Cortex of kidney (tissue), 1 donor: ENCODE data around the gene ZNF580.

Source experiments
- DNase-seq: peaks from one replicate; lab custom pipeline; 2025; lab: John Stamatoyannopoulos, UW

The ZNF580 gene

DNA sequence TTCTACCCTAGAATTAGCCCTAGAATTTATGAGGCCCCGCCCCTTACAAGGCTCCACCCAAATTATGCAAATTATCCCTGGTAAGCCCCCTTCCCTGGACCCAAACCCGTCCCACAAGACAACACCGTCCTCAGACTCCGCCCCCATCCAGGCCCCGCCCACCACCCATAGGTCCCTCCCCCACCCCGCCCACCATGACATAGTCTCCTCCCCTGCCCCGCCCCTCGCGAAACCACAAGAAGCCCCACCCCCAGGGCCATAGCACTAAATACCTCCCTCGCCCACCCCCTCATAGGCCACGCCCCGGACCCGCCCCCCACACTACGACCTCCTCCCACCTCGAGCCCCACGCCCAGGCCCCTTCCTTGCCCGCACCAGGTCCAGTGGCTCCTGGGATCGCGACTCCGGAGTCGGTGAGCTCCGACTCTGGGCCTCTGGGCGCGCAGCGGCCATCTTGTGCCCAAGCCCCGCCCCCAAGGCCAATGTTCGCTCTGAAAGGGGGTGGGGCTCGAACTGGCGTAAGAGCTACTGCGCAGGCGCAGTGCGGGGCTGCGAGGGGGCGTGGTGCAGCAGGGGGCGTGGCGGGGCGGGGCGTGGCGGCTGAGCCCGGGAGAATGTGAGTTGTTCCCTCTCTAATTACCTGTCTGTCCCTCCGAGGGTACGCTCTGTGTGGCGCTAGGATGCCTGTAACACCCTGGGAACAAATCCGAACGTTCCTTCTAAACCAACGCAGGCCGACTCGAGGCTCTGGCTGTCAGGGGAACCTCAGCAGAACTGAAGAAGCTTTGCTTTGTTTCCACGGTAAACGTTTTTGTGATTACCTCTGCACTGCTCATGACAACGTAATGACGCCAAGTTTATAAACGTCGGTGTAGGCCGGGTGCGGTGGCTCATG lies 16.4 kb upstream of the ZNF580 start, which contains the start of gene ZNF784:
Gene ZNF784, minus strand, starts transcription at position 458 of the 895 bp plus-strand sequence. Its CDS starts 5 bp downstream, at position 453.
- DNase-seq, result no peak

DNA sequence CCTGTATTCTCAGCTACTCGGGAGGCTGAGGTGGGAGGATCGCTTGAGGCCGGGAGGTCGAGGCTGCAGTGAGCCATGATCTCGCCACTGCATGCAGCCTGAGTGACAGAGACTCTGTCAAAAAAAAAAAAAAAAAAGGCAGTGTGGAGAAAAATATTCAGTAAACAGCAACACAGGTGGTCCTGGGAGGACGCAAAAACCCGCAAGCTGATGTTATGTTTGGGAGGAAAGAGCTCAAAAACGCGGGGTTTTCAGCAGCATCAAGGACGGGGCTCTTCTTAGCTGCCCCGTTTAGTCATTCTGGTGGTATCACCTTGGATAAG lies 15.8 kb upstream of the ZNF580 start:
- no peak for DNase-seq

DNA sequence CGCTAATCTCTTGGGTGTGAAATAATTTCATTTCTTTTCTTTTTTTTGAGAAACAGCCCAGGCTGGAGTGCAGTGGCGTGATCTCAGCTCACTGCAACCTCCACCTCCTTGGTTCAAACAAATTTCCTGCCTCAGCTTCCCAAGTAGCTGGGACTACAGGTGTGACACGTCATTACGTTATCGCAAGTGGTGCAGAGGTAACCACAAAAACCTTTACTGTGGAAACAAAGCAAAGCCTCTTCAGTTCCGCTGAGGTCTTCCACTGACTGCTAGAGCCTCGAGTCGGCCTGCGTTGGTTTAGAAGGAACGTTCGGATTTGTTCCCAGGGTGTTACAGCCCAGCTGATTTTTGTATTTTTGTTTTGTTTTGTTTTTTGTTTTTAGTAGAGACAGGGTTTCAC lies 14.5 kb upstream of the ZNF580 start:
- DNase-seq, result no peak

DNA sequence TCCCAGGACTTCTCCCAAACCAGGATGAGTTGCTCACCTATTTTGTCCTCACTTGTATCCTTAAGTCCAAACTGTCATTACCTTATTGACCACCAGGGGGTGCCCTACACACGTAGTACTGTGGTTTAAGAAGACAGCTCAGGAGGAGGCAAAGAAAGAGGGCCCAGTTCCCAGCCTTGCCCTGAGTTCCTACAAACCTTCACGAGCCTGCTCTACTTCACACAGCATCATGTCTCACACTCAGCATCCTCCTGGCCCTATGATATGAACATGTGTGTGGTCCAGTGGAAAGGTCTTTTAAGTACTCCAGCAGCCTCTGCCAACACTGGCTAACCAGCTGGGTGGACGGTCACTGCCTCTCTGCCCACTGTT lies 8.4 kb upstream of the ZNF580 start:
- no peak for DNase-seq

DNA sequence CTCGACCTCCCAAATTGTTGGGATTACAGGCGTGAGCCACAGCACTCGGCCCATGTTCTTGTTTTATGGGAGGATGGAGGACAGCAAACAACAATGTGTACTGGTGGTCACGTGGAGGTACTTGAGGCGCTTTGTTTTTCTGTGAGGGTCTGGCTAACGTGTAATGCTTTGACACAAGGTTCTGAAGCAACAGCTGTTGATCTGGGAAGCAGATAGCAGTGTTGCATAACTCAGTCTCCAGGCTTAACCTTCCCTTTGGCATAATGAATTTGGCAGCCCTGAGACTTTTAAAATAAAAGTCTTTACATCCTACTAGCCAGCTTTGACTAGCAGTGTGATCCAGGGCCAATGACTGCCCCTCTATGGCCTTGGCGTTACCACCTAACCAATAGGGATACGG lies 6.9 kb upstream of the ZNF580 start:
- no peak for DNase-seq

DNA sequence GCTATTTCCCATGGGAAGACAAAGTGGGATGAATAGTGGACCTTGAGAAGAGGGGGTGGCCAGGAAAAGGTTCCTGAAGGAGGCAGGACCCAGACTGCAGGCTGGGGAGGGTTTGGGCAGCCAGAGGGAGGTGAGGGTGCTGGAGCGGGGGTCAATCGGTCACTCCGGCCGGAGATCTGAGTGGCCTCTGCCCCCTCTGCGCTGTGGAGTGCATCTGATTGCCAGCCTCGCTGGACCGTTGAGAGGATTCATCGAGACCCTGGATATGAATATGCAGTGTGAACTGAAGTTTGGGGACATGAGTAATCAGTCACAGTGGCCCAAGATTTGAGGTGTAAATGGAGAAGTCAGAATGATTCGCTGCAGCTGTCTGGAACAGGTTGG lies 5.5 kb upstream of the ZNF580 start:
- no peak for DNase-seq

DNA sequence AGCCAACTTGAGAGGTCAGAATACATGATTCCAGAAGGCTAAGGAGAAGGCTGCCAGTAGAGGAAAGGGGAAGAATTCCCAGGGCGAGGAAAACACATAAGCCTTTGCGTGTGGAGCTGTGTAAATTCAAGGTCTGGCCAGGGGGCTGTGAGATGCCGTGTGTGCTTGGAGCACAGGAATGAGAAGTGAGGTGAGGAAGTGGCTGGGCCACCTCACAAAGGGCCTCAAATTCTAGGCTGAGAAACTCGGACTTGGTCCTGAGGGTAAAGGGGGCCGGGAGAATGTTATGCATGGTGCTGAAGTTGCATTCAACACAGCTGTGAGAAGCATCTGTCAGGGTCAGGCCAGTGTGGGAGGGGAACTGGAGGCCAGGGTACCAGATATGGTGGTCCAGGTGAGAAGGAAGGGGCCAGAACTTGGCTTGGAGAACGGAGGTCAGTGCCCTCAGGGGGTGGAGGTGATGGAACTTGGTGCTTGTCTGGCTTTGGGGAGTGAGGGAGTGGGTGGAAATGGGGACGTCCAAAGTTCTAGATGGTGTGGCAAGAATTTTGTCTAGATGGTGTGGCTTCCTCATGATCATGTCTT lies 4.9 kb upstream of the ZNF580 start:
- no peak for DNase-seq

DNA sequence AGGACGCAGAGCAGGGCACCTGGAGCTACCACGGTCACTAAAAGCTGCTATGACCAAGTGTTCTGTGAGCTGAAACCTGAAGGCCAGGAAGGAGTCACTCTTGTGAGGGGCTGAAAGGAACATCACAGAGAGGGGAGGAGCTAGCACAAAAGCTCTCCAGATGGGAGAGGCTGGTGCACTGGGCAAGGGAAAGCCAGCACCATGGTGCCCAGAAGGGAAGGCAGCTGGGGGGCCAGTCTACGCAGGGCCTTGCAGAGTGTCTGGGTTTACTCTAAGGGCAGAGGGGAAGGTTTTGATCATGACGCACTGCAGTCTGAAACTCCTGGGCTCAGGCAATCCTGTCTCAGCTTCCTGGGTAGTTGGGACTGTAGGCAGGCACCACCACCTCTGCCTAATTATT lies 4.1 kb upstream of the ZNF580 start:
- DNase-seq, result no peak

DNA sequence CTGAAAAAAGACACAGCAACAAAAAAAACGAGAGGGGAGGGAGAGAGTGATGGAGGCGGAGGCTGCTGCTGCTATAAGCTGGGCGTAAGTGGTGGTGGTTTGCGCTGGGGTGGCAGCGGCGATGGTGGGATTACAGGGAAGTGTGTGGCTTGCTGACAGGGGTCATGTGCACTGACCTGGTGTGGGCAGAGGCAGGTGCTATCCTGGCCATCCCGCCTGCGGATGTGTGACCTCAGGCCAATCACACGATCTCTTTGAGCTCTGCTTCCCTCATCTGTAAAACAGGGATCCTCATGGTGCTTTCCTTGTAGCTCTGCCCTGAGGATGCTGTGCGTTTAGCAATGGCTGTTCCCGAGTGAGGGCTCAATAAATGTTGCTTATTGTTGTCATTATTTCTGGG lies 3.3 kb upstream of the ZNF580 start:
- DNase-seq, result no peak

DNA sequence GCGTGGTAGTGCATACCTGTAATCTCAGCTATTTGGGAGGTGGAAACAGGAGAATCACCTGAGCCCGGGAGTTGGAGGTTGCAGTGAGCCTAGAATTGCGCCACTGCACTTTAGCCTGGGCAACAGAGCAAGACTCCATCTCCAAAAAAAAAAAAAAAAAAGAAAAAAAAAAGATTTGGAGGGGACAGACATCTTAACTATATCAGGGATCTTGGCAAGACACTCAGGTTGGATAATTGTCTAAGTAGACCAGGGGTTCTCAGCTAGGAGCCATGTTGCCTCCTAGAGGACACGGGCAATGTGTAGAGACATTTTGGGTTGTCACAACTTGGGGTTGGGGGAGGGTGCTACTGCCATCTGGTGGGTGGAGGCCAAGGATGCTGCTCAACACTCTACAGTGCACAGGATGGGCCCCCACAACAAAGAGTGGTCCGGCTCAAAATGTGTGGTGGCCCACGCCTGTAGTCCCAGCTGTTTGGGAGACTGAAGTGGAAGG lies 1.9 kb upstream of the ZNF580 start:
- no peak for DNase-seq

DNA sequence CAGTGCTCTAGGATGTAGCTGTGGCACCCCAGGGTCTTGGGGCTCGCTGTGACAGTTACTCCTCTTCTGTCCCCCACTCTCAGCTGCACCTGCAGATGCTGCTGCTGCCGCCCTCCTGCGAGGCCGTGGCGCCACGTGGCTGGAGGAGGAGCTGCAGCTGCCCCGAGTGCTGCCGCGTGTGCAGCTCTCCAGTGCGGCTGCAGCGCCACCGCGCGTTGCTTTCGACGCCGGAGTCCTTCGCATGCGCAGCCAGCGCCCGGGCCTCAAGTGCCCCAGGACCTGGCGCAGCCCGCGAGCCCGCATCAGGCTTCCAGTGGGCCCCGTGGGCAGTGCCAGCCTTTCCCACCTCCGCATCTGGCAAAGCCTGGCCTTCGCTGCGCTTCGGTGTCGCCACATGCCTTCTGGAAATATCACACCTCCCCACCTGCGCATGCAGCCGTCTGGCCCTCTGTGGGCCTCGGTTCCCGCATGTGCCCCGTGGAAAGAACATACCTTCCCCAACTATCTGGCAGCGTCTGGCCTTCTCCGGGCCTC lies 692 bp upstream of the ZNF580 start:
- no peak for DNase-seq

DNA sequence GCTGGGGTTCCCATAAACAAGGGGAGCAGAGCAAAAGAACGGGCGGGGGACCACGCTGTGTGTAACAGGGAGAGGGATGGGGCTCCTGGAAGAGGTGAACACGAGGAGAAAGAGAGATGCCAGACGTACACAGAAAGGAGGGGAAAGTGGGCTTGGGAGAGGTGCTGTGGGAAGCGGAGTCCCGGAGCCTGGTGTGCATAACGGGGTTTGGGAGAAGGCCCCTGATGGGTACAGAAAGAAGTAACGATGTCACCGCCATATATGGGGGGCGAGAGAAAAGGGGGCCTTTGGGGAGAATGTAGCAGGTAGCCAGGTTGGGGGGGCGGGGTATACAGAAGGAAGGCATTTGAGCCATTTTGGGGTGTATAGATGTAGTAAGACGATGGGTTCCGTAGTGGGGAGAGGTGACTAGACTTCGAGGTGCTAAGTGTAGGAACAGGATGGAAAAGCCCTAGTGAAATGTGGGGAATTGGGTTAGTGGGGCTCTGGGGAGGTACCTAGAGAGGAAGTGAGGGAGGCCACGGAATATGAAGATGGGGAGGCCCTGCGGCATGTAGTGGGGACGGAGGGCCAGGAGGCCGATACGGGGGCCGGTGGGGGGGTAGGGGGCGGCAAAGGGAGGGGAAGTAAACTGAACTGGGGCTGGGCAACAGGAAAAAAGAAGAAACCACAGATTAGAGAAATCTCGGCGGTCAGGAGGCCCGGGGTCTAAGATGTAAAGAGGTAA lies 787 bp downstream of the ZNF580 start:
- DNase-seq, result no peak

DNA sequence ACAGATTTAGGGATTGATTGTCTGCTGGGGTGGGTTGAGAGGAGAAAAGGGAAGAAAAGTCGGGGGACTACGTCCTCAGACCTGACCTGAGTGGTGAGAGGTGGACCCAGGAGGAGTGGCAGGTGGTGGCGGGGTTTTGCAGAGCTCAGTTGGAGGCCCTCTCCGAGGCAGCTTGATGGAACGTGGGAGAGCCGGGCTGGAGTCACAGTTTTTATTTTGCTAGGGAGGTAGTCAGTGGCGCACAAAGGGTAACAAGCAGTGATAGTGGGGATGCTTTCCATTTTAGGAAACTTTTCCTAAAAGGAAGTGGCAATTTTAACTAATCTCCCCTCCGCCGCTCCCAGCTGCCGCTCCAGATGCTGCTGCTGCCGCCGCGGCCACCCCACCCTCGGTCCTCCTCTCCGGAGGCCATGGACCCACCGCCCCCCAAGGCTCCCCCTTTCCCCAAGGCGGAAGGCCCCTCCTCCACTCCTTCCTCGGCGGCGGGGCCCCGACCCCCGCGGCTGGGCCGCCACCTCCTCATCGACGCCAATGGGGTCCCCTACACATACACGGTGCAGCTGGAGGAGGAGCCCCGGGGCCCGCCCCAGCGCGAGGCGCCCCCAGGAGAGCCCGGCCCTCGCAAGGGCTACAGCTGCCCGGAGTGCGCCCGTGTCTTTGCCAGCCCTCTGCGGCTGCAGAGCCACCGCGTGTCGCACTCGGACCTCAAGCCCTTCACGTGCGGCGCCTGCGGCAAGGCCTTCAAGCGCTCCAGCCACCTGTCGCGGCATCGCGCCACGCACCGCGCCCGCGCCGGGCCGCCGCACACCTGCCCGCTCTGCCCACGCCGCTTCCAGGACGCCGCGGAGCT lies 1.6 kb downstream of the ZNF580 start:
- DNase-seq, result no peak

DNA sequence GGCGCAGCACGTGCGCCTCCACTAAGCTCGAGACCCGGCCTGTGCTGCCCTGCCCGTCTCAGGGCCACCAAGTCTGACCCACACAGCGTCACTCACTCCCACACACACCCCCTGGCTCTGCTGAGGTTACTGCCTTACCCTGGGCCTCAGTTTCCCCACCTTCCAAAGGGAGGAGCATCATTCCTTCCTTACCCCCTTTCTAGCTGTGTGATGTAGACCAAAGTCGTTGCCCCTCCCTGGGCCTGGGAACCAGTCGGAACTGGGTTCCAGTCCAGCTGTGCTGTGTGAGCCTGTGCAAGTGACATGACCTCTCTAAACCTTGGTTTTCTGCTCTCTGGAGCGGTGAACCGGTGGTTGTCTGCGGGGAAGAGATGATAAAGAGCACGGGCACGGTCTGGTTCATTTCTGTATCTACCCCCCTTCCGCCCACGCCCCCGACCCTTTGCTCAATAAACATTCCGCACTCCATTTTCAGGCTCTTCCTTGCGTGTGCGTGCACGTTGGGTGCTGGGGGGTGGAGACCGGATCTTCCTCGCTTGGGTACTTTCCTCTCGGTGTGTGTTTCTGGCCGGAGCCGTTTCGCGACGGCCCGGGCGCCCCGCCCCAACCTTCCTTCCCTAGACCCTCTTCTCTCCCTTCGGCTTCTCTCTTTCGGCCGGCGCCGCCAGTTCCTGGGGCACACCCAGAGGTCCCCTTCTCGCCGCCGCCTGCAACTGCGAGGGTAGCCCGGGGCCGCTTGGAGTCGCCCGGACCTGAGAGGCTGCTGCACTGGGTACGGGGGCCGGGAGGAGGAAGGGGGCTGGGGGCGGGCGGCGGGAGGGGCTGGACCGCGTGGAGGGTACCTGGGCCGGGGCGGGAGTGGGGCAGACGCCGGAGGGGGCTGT lies 2.4 kb downstream of the ZNF580 start, which contains the start of gene ZNF581:
Gene ZNF581, plus strand, starts transcription at position 647 of the 884 bp plus-strand sequence. CDS start 923 bp downstream, outside the sequence.
- DNase-seq, result no peak

DNA sequence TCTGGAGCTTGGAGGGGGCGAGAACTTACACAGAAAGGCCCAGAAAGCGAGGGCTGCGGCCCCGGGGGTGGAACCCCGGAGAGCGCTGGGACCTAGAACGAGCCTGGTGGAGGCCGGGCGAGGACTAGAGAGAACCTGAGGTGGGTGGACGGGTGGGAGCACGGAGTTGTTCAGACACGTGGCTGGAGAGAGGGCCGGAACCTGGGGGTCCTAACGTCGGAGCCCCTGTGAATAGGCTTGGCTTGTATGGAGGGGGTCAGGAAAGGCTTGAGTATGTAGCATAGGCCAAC lies 3.0 kb downstream of the ZNF580 start:
- DNase-seq, result no peak

DNA sequence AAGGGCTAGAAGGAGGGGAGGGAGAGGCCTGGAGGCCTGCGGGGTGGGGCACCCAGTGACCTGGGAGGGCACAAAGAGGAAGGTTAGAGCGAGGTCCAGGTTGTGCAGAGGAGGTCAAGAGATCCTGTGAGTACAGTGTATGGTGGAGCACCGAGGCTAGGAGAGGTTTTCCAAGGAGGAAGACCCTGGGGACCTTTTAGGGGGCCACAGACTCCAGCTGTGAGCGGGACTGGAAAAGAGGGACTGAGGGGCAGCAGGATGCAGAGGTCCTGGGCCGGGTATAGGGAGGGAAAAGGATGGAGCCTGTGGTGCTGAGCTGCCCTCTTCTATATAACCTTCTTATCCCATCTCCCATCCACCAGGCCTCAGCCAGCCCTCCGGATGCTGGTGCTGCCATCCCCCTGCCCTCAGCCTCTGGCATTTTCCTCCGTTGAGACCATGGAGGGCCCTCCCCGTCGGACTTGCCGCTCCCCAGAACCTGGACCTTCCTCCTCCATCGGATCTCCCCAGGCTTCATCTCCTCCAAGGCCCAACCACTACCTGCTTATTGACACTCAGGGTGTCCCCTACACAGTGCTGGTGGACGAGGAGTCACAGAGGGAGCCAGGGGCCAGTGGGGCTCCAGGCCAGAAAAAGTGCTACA lies 3.5 kb downstream of the ZNF580 start:
- DNase-seq, result no peak

DNA sequence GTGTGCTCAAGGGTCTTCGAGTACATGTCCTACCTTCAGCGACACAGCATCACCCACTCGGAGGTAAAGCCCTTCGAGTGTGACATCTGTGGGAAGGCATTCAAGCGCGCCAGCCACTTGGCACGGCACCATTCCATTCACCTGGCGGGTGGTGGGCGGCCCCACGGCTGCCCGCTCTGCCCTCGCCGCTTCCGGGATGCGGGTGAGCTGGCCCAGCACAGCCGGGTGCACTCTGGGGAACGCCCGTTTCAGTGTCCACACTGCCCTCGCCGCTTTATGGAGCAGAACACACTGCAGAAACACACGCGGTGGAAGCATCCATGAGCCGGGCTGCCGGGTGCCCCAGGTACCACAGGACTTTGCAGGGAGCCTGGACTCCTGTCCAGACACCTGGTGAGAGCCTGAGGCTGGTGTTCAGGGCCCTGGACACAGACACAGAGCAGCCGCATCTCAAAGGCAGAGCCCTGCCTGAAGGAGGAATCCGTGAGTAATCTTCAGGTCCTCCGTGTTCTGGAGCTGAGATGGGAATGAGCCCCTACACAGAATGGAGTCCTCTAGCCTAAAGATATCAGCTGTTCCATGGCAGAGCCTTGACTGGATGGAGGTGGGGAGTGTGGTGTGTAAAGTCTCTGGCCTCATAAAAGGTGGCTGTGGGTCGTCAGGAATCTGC lies 4.2 kb downstream of the ZNF580 start:
- DNase-seq, result no peak

DNA sequence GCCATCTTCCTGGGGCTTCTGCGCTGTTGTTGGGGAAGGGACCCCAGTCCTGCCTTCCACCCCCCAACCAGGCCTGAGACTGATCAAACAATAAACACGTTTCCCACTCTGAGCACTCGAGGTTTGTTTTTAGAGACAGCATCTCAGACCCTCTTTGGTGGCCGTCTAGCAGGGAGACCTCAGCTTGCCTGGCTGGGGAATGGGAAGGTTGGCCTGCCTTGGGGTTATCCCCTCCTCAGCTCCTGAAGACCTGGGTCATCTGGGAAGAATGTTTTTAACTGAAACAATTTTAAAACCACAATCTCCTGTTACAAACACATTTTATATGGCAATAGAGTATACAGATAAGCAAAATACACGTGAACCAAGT lies 4.7 kb downstream of the ZNF580 start:
- DNase-seq, result no peak

DNA sequence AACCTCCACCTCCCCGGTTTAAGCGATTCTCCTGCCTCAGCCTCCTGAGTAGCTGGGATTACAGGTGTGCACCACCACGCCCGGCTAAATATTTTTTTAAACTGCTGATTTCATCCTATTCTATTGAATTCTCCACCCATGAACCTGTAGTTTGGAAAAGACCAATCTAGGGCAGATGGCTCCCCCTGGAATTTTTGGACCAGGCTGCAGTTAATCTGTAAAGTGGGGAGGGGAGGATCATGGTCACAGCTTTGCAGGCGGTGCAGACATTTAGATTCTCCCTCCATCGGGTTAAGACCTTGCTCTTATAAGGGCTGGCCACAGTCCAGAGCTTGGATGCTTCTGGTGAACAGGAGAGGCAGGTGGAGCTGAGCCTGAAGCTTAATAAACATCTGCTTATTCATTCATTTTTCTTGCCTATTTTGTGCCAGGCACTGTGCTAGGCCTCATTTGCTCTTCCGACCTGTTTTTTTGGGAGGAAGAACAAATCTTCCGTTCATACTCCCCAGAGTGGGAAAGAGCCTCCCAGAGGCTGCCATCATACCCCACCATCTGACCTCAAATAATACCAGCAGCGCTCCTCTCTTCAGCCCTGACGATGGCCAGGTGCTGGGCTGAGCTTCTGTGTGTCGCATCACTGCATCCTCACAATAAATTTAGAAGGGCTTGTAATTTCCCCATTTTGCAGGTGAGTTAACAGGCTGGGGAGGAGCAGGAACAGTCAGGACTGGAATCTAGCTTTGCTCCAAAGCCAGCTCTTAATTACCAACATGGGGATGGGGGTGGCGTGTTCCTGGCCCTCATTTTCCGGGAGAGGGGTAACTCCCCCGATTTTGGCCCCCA lies 6.3 kb downstream of the ZNF580 start:
- no peak for DNase-seq
